ENCODE measurements around the gene RNF151.
A peak's percentile ranks its signal among the peaks of the same experiment; 100 is the strongest.
"Not testable (repeated sequence)": the region's sequence is repeated elsewhere in the genome, so short reads cannot be mapped to it uniquely, and the experiment has no call there.

RNF151 gene

GRCh38 chr16:1939833-1940232 lies 26.8 kb upstream of the RNF151 start:
- not testable (repeated sequence) for H2BK12ac ChIP-seq (ENCODE audit: low read length in 2 of 2); H2BK5ac ChIP-seq (ENCODE audit: low read depth, low read length, poor library complexity, severe bottlenecking); DNase-seq; H4K91ac ChIP-seq (ENCODE audit: low read length); H2BK15ac ChIP-seq (ENCODE audit: low read depth, poor library complexity, severe bottlenecking); H3K79me1 ChIP-seq (replicated peaks; ENCODE audit: low read length, poor library complexity, severe bottlenecking); H2BK120ac ChIP-seq (ENCODE audit: low read depth, low read length); H3K4me2 ChIP-seq (ENCODE audit: low read length, poor library complexity, severe bottlenecking); H3K14ac ChIP-seq (ENCODE audit: low read length in 2 of 2); H4K8ac ChIP-seq (ENCODE audit: low read length); H3K4me3 ChIP-seq (ENCODE audit: insufficient read depth in 1 of 2, low read depth in 1 of 2, low read length in 2 of 2); H3K4ac ChIP-seq (ENCODE audit: low read depth in 1 of 2, low read length in 2 of 2); H2AK5ac ChIP-seq (ENCODE audit: low read length, severe bottlenecking); H2AFZ ChIP-seq (ENCODE audit: low read depth, low read length); H3K18ac ChIP-seq (ENCODE audit: low read depth in 1 of 2, low read length in 2 of 2); H3K9me3 ChIP-seq (ENCODE audit: control insufficient read depth, low read length); H3K23ac ChIP-seq (ENCODE audit: low read length in 2 of 2); H3K9ac ChIP-seq (ENCODE audit: low read length); H3K27ac ChIP-seq (ENCODE audit: low read length, poor library complexity, severe bottlenecking); H3K27me3 ChIP-seq (ENCODE audit: control insufficient read depth in 1 of 2, insufficient read depth in 1 of 2, low read length in 2 of 2)
- Histone ChIP-seq H3K36me3 (ENCODE audit: control insufficient read depth in 1 of 2, insufficient read depth in 2 of 2, low read depth in 1 of 2, low read length in 2 of 2) (peaks cover 33 to 46% of the 10 kb centered on the region in 2 experiments), H3K4me1 (ENCODE audit: control insufficient read depth, insufficient read depth, low read depth, low read length) (peaks cover 21% of the 10 kb centered on the region)
- WGBS = 98% methylated on average over 8 of the region's 8 CpGs

- Histone ChIP-seq H2BK12ac (ENCODE audit: low read length in 2 of 2) (no peak overlapping the region), H3K79me1 (replicated peaks; ENCODE audit: low read length, poor library complexity, severe bottlenecking) (peaks cover 10% of the 10 kb centered on the region), H4K8ac (ENCODE audit: low read length) (no peak overlapping the region), H2BK120ac (ENCODE audit: low read depth, low read length) (no peak overlapping the region), H2AK5ac (ENCODE audit: low read length, severe bottlenecking) (no peak overlapping the region), H3K18ac (ENCODE audit: low read depth in 1 of 2, low read length in 2 of 2) (no peak overlapping the region), H4K91ac (ENCODE audit: low read length) (no peak overlapping the region), H3K36me3 (ENCODE audit: control insufficient read depth in 1 of 2, insufficient read depth in 2 of 2, low read depth in 1 of 2, low read length in 2 of 2) (peaks cover 33 to 44% of the 10 kb centered on the region in 2 experiments), H2AFZ (ENCODE audit: low read depth, low read length) (no peak overlapping the region), H3K14ac (ENCODE audit: low read length in 2 of 2) (no peak overlapping the region), H3K23ac (ENCODE audit: low read length in 2 of 2) (no peak overlapping the region), H3K4me3 (ENCODE audit: insufficient read depth in 1 of 2, low read depth in 1 of 2, low read length in 2 of 2) (no peak overlapping the region), H3K27me3 (ENCODE audit: control insufficient read depth in 1 of 2, insufficient read depth in 1 of 2, low read length in 2 of 2) (no peaks in the 10 kb centered on the region), H3K9ac (ENCODE audit: low read length) (no peak overlapping the region), H2BK15ac (ENCODE audit: low read depth, poor library complexity, severe bottlenecking) (no peak overlapping the region), H3K9me3 (ENCODE audit: control insufficient read depth, low read length) (no peaks in the 10 kb centered on the region), H3K27ac (ENCODE audit: low read length, poor library complexity, severe bottlenecking) (no peak overlapping the region), H3K4me2 (ENCODE audit: low read length, poor library complexity, severe bottlenecking) (no peak overlapping the region), H3K4me1 (ENCODE audit: control insufficient read depth, insufficient read depth, low read depth, low read length) (peaks cover 16% of the 10 kb centered on the region), H2BK5ac (ENCODE audit: low read depth, low read length, poor library complexity, severe bottlenecking) (no peak overlapping the region), H3K4ac (ENCODE audit: low read depth in 1 of 2, low read length in 2 of 2) (no peak overlapping the region)
- no peak for DNase-seq
- WGBS = 88% methylated on average over 23 of the region's 23 CpGs
These were observed 26.1 kb upstream of the RNF151 start for GRCh38 chr16:1940273-1941161.

GRCh38 chr16:1941162-1942046 lies 25.3 kb upstream of the RNF151 start:
- peaks cover 33 to 42% of the 10 kb centered on the region in 2 experiments for H3K36me3 ChIP-seq (ENCODE audit: control insufficient read depth in 1 of 2, insufficient read depth in 2 of 2, low read depth in 1 of 2, low read length in 2 of 2)
- peak overlapping the region; percentile 86 for H3K9ac ChIP-seq (ENCODE audit: low read length)
- no peak overlapping the region for H2BK5ac ChIP-seq (ENCODE audit: low read depth, low read length, poor library complexity, severe bottlenecking)
- no peak overlapping the region for H3K23ac ChIP-seq (ENCODE audit: low read length in 2 of 2)
- H3K27ac ChIP-seq (ENCODE audit: low read length, poor library complexity, severe bottlenecking) = peak overlapping the region; percentile 5
- peak overlapping the region; percentile 93 for H3K4me2 ChIP-seq (ENCODE audit: low read length, poor library complexity, severe bottlenecking)
- no peak overlapping the region for H3K18ac ChIP-seq (ENCODE audit: low read depth in 1 of 2, low read length in 2 of 2)
- no peak for DNase-seq
- no peak overlapping the region for H2BK15ac ChIP-seq (ENCODE audit: low read depth, poor library complexity, severe bottlenecking)
- peak overlapping the region; percentile 29 for H2AK5ac ChIP-seq (ENCODE audit: low read length, severe bottlenecking)
- H2BK120ac ChIP-seq (ENCODE audit: low read depth, low read length) = no peak overlapping the region
- H3K4me1 ChIP-seq (ENCODE audit: control insufficient read depth, insufficient read depth, low read depth, low read length) = peaks cover 14% of the 10 kb centered on the region
- H2AFZ ChIP-seq (ENCODE audit: low read depth, low read length) = no peak overlapping the region
- WGBS = 92% methylated on average over 28 of the region's 30 CpGs
- no peaks in the 10 kb centered on the region for H3K9me3 ChIP-seq (ENCODE audit: control insufficient read depth, low read length)
- no peak overlapping the region for H3K4ac ChIP-seq (ENCODE audit: low read depth in 1 of 2, low read length in 2 of 2)
- peaks cover 10% of the 10 kb centered on the region for H3K79me1 ChIP-seq (replicated peaks; ENCODE audit: low read length, poor library complexity, severe bottlenecking)
- no peak overlapping the region for H3K14ac ChIP-seq (ENCODE audit: low read length in 2 of 2)
- H4K91ac ChIP-seq (ENCODE audit: low read length) = no peak overlapping the region
- H3K27me3 ChIP-seq (ENCODE audit: control insufficient read depth in 1 of 2, insufficient read depth in 1 of 2, low read length in 2 of 2) = no peaks in the 10 kb centered on the region
- H3K4me3 ChIP-seq (ENCODE audit: insufficient read depth in 1 of 2, low read depth in 1 of 2, low read length in 2 of 2) = peak overlapping the region in 1 of 2 experiments; percentile 92
- no peak overlapping the region for H4K8ac ChIP-seq (ENCODE audit: low read length)
- no peak overlapping the region for H2BK12ac ChIP-seq (ENCODE audit: low read length in 2 of 2)

Data from mesenchymal stem cell (in vitro differentiated cells and primary cell).